ENCODE measurements around the gene SLC16A9. TPM values are rescaled to one million over a fixed set of nuclear protein-coding genes. Genes with fewer than 3 reads are reported as not detected.

Gene SLC16A9
- total RNA-seq, 1 experiment from 2014 or later, result 5.9 TPM

DNA sequence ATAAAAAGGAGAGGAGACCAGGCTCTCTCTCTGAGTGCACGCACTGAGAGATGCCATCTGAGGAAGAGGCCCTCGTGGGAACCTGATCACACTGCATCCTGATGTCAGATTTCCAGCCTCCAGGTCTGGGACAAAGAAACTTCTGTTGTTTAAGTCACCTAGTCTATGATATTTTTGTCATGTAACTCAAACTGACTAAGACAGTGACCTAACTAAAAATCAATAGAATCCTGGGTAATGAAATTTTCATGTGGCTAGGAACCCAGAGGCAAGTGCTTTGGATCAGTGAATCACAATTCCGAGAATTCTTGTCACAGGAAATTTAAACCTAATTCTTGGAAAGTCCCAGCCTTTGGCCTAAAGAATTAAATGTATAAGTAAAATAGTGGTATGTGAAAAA lies 107.7 kb downstream of the SLC16A9 start:
- Histone ChIP-seq H3K4me1 (ENCODE audit: control insufficient read depth in 1 of 2, insufficient read depth in 2 of 2, low read length in 2 of 2) (no peaks in the 10 kb centered on the region), H3K79me2 (ENCODE audit: insufficient read depth, low read length) (no peaks in the 10 kb centered on the region), H4K20me1 (ENCODE audit: insufficient read depth) (no peaks in the 10 kb centered on the region), H3K27ac (ENCODE audit: low read depth, low read length) (no peak overlapping the region), H3K27me3 (ENCODE audit: insufficient read depth, low read length) (no peaks in the 10 kb centered on the region), H3K9ac (ENCODE audit: low read length) (no peak overlapping the region), H2AFZ (ENCODE audit: low read depth, low read length, poor library complexity, severe bottlenecking) (no peak overlapping the region), H3K9me2 (ENCODE audit: insufficient read depth) (no peaks in the 10 kb centered on the region), H3K4me2 (ENCODE audit: low read length) (no peak overlapping the region), H3K4me3 (replicated peaks in 1 of 2; ENCODE audit: low read depth in 1 of 2, low read length in 2 of 2) (no peak overlapping the region), H3K36me3 (ENCODE audit: control insufficient read depth in 1 of 2, insufficient read depth in 2 of 2, low read length in 2 of 2) (no peaks in the 10 kb centered on the region), H3K9me3 (ENCODE audit: control insufficient read depth in 1 of 2, insufficient read depth in 1 of 2, low read depth in 1 of 2, low read length in 2 of 2) (no peaks in the 10 kb centered on the region)
- DNase-seq (ENCODE audit: low read depth, low spot score) (no peak), ATAC-seq (no peak)
- intact Hi-C loops (cut with micrococcal nuclease), result no loop called here
- RAD21 ChIA-PET (ENCODE audit: low non-redundant PET in 1 of 2, low total read pairs in 2 of 2, uncharacterized antibody in 2 of 2, unreplicated experiment in 2 of 2), result no interaction called here
- CTCF ChIA-PET, result no interaction called here
- no TSS peak for BruUV-seq (replicated peaks)
- POLR2A ChIA-PET, result no interaction called here
- no peak for TF ChIP-seq CEBPB (IDR thresholded peaks at IDR 0.05; ENCODE audit: low read depth)
- TF ChIP-seq SP1 (IDR thresholded peaks at IDR 0.05; ENCODE audit: low read depth), result no peak
- no peak for TF ChIP-seq POLR2AphosphoS5 (IDR thresholded peaks at IDR 0.05; ENCODE audit: low read depth, low read length)
- TF ChIP-seq YY1 (IDR thresholded peaks at IDR 0.05; ENCODE audit: extremely low read depth, insufficient replicate concordance, low read depth, low read length), result no peak
- TF ChIP-seq, protein P1, sequence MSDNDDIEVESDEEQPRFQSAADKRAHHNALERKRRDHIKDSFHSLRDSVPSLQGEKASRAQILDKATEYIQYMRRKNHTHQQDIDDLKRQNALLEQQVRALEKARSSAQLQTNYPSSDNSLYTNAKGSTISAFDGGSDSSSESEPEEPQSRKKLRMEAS (IDR thresholded peaks at IDR 0.05), result no peak
- TF ChIP-seq RAD21 (IDR thresholded peaks at IDR 0.05; ENCODE audit: low read depth), result no peak
- TF ChIP-seq, protein P2, sequence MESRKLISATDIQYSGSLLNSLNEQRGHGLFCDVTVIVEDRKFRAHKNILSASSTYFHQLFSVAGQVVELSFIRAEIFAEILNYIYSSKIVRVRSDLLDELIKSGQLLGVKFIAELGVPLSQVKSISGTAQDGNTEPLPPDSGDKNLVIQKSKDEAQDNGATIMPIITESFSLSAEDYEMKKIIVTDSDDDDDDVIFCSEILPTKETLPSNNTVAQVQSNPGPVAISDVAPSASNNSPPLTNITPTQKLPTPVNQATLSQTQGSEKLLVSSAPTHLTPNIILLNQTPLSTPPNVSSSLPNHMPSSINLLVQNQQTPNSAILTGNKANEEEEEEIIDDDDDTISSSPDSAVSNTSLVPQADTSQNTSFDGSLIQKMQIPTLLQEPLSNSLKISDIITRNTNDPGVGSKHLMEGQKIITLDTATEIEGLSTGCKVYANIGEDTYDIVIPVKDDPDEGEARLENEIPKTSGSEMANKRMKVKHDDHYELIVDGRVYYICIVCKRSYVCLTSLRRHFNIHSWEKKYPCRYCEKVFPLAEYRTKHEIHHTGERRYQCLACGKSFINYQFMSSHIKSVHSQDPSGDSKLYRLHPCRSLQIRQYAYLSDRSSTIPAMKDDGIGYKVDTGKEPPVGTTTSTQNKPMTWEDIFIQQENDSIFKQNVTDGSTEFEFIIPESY (IDR thresholded peaks at IDR 0.05; ENCODE audit: extremely low read depth, insufficient replicate concordance, low read length), result no peak
- no peak for TF ChIP-seq POLR2A (IDR thresholded peaks at IDR 0.05; ENCODE audit: borderline replicate concordance, extremely low read depth, insufficient read depth, insufficient read length)
- no peak for TF ChIP-seq SRF (IDR thresholded peaks at IDR 0.05; ENCODE audit: low read depth)
- TF ChIP-seq, protein P3, sequence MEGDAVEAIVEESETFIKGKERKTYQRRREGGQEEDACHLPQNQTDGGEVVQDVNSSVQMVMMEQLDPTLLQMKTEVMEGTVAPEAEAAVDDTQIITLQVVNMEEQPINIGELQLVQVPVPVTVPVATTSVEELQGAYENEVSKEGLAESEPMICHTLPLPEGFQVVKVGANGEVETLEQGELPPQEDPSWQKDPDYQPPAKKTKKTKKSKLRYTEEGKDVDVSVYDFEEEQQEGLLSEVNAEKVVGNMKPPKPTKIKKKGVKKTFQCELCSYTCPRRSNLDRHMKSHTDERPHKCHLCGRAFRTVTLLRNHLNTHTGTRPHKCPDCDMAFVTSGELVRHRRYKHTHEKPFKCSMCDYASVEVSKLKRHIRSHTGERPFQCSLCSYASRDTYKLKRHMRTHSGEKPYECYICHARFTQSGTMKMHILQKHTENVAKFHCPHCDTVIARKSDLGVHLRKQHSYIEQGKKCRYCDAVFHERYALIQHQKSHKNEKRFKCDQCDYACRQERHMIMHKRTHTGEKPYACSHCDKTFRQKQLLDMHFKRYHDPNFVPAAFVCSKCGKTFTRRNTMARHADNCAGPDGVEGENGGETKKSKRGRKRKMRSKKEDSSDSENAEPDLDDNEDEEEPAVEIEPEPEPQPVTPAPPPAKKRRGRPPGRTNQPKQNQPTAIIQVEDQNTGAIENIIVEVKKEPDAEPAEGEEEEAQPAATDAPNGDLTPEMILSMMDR (IDR thresholded peaks at IDR 0.05 in 2 of 3, conservative IDR thresholded peaks at IDR 0.05 in 1 of 3; ENCODE audit: borderline replicate concordance in 1 of 3, insufficient read depth in 1 of 3, low read depth in 2 of 3, low read length in 2 of 3), result no peak

Other genes starting within 250 kb of the SLC16A9 start
- gene MRLN, start 43.6 kb upstream of the SLC16A9 start, total RNA-seq (2021; ENCODE audit: unreplicated experiment), result not detected
- 54.9 TPM for gene CCDC6, start 196.7 kb upstream of the SLC16A9 start, total RNA-seq (2021; ENCODE audit: unreplicated experiment)